GM18507 (cell line): ENCODE results near the gene KAZN.

Source experiments
- DNase-seq: peaks from one replicate; pipeline ENCODE4 v3.0.0; 2011; ENCODE audit warnings: low read depth; ENCODE audit not compliant: insufficient read length; ENCODE audit errors: extremely low spot score
- FAIRE-seq: peaks from 2 replicates; lab custom pipeline; 2011; peaks lifted over from hg19 to GRCh38; lab: Jason Lieb, UNC

KAZN gene

GRCh38 chr1:14778541-14778897 is 180.0 kb downstream of the KAZN start:
- FAIRE-seq = no peak

DNA sequence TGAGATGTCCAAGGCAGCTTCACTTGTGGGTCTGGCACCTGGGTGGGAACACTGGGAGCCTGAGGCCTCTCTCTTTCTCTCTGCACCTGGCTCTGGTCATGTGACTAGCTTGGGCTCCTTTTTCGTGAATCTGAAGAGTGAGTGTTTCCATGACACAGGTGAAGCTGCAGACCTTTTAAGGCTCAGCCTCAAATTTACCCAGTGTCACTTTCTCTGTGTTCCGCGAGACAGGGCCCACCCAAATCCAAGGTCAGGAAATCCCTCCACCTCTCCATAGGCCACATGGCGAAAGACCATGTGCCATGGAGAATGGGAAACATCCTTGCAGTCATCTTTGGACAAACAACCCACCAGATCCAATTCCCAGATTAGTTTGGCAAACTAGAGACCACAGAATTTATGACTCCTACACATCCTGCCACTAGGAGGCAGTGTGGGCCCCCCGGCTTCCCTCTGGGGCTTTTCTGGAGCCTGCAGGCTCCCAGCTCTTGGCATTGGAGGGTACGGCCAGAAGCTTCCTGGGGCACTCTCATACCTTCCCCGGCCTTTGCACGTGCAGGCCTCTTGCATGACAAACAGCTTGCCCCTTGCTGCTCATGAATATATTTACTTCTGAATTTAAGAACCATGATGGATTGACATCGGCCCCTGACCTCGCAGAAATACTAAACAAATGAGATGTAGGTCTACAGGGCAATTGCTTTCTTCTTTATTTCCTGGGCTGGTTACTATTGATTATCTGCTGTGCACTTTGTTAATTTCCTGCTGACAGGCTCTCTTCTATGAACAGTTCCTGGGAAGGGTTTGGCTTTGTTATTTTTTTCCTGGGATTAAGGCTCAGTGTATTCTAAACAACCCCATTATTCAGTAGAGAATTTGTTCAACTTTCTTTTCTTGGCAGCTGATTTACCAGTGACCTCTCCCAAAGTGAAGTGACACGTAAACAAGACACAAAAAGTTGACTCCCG is 180.7 kb downstream of the KAZN start:
- DNase-seq = peak; percentile 18
- FAIRE-seq = peak; percentile 33

More at GRCh38 chr1:14778541-14778897, 180.0 kb downstream of the KAZN start:
- no peak for DNase-seq

DNA sequence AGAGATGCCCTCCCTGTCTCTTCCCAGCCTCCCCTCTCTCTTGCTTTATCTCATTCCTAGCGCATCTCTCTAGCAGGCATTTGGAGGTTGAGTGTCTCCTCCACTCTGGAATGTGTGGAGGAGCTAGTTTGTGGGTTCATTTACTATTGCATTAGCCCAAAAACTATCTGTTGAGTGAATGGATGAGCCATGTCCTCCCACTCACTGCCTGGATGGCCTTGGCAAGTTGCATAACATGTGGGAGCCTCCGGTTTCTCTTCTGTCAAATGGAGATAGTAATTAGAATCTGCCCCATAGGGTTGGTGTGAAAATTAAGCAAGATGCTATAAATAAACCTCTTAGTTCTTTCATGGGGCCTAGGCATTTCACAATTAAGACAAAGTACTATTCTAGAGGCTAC is 181.8 kb downstream of the KAZN start:
- DNase-seq (no peak), FAIRE-seq (no peak)

DNA sequence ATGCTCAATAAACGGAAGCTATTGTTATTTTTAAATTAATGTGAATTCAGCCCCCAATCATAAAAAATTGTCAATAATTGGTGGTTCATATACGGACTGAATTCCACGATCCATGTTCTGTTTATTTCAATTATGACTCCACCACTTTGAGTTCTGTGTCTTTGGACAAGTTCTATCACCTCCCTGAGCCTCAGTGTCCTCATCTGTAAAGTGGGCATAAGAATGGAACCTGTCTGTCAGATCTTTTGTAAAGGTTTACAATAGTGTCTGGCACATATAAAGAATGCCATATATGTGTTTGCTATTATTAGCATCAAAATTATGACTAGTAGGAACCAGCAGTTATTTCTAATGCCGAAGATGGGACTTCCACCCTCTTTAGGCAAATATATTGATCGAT is 183.3 kb downstream of the KAZN start:
- FAIRE-seq (no peak), DNase-seq (no peak)

DNA sequence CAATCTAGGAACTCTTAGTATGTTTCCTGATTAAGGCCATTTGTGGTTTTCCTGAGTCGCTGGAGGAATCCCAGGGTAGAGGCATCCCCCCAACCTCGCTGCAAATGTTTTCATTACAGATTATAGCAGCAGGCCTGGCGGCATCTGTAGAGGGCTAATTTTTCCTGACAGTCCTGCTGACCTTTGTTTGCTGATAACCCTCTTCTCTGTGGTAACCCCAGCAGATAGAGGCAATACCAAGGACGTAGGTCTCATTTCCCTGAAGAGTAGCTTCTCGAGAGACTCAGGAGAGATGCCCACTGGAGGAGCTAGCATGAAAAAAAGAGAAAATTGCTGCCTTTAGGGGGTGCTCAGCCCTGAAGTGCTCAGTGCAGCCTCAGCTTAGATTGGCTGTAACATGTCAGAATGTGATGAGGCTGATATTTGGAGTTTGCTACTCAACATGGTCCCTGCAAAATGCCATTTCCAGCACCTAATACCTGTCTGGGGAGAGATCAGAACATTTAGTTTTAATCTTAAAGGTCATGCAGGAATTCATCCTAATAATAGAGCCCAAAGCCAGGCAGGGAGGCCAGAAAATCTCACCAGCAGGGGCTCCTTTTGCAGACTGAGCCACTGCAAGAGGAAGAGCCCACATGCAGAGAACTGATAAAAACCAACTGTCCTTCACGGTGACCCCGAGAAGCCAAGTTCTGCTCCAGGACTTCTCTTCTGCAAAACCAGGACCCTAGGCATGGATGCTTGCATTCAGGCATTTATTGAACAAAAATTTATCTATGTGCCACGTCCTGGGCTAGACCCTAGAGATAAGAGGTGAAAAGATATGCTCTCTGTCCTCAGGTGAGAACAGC is 184.5 kb downstream of the KAZN start:
- no peak for DNase-seq
- FAIRE-seq = no peak

- DNase-seq = no peak
- no peak for FAIRE-seq
Observed at GRCh38 chr1:14783592-14783886, 185.1 kb downstream of the KAZN start.

DNA sequence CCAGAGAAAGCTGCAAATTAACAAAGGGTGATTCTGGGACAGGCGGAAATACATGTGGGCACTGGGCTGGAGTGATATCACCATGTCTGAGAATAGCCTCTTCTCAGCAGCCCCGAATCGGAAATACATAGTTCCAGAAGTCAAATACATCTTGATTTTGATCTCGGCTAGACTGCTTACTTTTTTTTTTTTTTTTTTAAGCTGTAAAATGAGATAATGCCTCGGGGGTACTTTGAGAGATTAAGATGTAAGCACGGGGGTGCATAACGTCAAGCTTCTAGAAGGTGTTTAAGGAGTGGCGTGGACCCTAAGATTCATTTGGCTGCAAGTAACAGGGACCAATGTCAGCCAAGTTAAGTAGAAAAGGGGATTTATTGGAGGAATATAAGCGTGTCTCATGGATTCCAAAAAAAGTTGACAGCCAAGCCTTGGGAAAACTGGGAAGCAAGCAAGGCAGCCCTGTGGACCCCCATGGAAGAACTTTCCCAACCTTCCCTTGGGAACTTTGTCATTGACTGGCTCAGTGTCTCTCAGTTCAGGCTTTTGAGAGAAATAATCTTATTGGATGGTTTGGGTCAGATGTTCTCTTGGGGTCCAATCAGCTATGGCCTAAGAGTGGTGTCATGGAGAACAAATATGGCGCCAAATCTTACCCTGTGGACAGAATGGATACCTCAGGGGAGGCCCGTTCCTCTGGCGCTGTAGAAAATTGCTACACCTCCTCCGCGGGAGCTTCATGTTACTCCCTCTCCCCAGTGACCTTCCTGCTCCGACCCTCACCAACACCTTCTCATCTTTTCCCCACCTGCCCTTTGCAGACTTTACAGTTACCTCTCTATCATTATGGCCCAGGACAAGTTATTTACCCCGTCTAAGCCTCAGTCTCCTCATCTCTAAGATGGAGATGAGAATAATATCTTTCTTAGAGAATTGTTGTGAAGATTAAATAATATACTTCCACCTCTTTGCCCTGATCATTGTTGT is 186.6 kb downstream of the KAZN start:
- FAIRE-seq = no peak
- DNase-seq = no peak

DNA sequence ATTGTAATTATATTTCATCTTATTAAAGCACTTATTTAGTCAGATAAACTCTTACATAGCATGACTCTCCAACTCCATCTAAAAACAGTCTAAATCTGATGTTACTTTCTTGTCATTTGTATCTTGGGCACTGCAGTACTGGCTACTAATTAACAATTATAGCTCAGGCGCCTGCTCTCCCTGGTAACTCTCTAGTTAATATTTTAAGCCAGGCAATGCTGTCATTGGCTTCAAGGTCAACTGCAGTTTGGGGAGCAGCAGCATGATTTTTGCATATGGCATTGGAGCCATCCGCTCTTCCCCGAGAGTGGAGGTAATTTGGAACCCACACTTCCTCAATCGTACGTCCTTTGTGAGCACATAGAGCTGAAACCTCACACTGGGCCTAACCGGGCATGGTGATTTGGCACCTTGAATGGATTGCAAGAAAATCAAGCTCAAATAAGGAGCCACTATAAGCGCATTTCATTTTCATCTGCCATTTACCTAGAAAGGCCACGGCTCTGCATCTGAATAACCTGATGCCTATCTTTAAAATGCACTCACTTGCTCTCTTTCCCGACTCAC is 187.7 kb downstream of the KAZN start:
- DNase-seq = no peak
- FAIRE-seq = no peak

- DNase-seq (no peak), FAIRE-seq (no peak)
Observed at GRCh38 chr1:14786681-14787080, 188.2 kb downstream of the KAZN start.

DNA sequence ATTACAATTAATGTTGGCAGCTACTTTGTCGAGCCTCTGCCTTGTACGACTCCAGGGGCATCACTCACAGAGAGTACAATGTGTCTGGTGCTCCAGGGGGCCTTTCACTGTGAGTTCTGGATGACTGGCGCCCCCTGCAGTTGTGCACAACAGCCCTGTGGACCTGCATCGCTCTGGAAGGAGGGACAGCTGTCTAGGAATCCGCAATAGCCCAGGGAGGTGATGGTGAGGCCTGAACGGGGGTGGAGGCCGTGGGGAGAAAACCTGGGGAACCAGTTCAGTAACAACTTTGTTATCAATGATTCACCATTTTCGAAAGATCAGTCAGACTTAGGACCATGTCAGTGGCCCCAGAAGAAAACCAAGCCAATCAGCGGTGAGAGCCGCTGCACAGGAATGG is 189.1 kb downstream of the KAZN start:
- no peak for DNase-seq
- FAIRE-seq = no peak

GRCh38 chr1:14788080-14788479 is 189.6 kb downstream of the KAZN start:
- no peak for DNase-seq
- FAIRE-seq = no peak

GRCh38 chr1:14790982-14791381 is 192.5 kb downstream of the KAZN start:
- FAIRE-seq = no peak
- DNase-seq = no peak

GRCh38 chr1:14791654-14792053 is 193.2 kb downstream of the KAZN start:
- no peak for DNase-seq
- FAIRE-seq = no peak

DNA sequence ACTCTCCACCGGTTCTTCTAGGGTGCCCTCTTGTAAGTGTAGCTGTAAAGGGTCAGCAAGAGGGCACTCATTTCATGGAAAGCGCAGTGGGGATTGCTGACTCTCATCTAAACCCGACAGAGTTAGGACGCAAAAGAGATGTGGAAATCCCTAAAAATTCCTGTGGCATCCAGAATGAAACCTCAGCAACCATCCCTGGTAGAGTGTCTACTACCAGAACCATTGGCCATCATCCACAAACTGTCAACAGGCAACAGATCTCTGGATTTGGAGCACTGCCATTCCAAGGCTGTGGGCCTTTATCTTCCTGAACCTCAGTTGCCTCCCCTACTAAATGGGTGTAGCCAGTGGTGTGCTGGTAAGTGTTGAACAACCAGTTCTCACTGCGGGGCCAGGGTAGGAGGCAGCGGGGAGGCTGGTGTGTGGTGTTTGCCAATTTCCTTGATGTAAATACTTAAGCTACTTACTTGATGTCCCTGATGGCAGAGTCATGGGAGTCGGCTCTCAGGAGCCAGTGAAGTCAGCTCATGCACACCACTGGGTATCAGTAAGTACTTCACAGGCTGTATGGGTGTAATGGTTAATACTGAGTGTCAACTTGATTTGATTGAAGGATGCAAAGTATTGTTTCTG is 195.8 kb downstream of the KAZN start:
- DNase-seq = no peak
- no peak for FAIRE-seq

- no peak for FAIRE-seq
Observed at GRCh38 chr1:14794906-14795305, 196.4 kb downstream of the KAZN start.

GRCh38 chr1:14795589-14795988 is 197.1 kb downstream of the KAZN start:
- FAIRE-seq (no peak), DNase-seq (no peak)

More at GRCh38 chr1:14794906-14795305, 196.4 kb downstream of the KAZN start:
- DNase-seq = no peak

DNA sequence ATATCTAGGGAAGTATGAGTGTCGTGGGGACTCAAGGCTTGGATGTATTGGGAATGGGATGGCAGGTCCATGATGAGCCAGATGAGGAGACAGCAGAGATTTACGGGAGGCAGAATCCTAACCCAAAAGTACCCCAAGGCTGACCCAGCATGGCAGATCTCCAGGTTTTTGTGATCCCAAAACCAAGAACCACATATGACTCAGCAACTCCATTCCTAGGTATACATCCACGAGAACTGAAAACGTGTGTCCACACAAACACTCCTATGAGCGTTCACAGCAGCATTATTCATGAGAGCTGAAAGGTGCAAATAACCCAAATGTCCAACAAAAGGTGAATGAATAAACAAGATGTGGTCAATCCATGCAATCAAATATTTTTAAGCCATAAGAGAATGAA is 201.5 kb downstream of the KAZN start:
- no peak for FAIRE-seq

DNA sequence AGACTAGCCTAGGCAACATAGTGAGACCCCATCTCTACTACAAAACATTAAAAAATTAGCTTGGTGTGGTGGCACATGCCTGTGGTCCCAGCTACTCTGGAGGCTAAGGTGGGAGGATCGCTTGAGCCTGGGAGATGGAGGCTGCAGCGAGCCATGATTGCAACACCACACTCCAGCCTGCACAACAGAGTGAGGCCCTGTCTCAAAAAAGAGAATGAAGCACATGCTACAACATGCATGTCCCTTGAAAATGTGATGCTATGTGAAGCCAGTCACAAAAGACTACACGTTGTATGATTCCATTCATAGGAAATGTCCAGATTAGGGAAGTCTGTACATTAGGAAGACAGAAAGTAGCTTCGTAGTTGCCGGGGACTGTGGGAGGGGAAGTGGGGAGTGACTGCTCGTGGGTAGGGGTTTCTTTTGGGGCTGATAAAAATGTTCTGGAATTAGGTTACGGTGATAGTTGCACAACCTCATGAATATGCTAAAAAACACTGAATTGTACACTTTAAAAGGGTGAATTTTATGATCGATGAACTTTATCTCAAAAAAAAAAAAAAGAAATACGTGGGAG is 202.1 kb downstream of the KAZN start:
- DNase-seq (no peak), FAIRE-seq (no peak)

More for the DNA sequence above, 201.5 kb downstream of the KAZN start:
- no peak for DNase-seq
